Measurements from ENCODE around the gene ARHGEF37.
"Not testable (repeated sequence)": the region's sequence is repeated elsewhere in the genome, so short reads cannot be mapped to it uniquely, and the experiment has no call there.

Gene ARHGEF37

GRCh38 chr5:149564542-149565140, 16.7 kb upstream of the ARHGEF37 start:
- peak; percentile 79 for DNase-seq (ENCODE audit: low spot score)
- peak; percentile 83 for FAIRE-seq

GRCh38 chr5:149567226-149567625, 14.1 kb upstream of the ARHGEF37 start:
- FAIRE-seq (no peak), DNase-seq (ENCODE audit: low spot score) (no peak)

- DNase-seq (ENCODE audit: low spot score) (no peak), FAIRE-seq (no peak)
Observed at GRCh38 chr5:149572170-149572569, 9.1 kb upstream of the ARHGEF37 start.

GRCh38 chr5:149572576-149573231, 8.6 kb upstream of the ARHGEF37 start:
- no peak for DNase-seq (ENCODE audit: low spot score)
- no peak for FAIRE-seq

GRCh38 chr5:149575131-149575530, 6.2 kb upstream of the ARHGEF37 start:
- DNase-seq (ENCODE audit: low spot score) = no peak
- no peak for FAIRE-seq

GRCh38 chr5:149576021-149576420, 5.3 kb upstream of the ARHGEF37 start:
- FAIRE-seq = no peak
- DNase-seq (ENCODE audit: low spot score) = no peak

GRCh38 chr5:149578896-149579295, 2.4 kb upstream of the ARHGEF37 start:
- FAIRE-seq = no peak
- no peak for DNase-seq (ENCODE audit: low spot score)

- DNase-seq (ENCODE audit: low spot score) (no peak), FAIRE-seq (no peak)
Observed at GRCh38 chr5:149580808-149581191, 498 bp upstream of the ARHGEF37 start.

GRCh38 chr5:149581931-149582768, 852 bp downstream of the ARHGEF37 start:
- DNase-seq (ENCODE audit: low spot score) (no peak), FAIRE-seq (no peak)

- FAIRE-seq = no peak
- no peak for DNase-seq (ENCODE audit: low spot score)
Observed at GRCh38 chr5:149583394-149583793, 2.1 kb downstream of the ARHGEF37 start.

GRCh38 chr5:149584121-149584520, 2.8 kb downstream of the ARHGEF37 start:
- DNase-seq (ENCODE audit: low spot score) (no peak), FAIRE-seq (no peak)

- no peak for FAIRE-seq
- DNase-seq (ENCODE audit: low spot score) = no peak
Observed at GRCh38 chr5:149585910-149586309, 4.6 kb downstream of the ARHGEF37 start.

GRCh38 chr5:149586708-149587318, 5.5 kb downstream of the ARHGEF37 start:
- DNase-seq (ENCODE audit: low spot score) (no peak), FAIRE-seq (no peak)

GRCh38 chr5:149588936-149589335, 7.6 kb downstream of the ARHGEF37 start:
- FAIRE-seq = no peak

GRCh38 chr5:149593370-149593769, 12.1 kb downstream of the ARHGEF37 start:
- no peak for FAIRE-seq
- no peak for DNase-seq (ENCODE audit: low spot score)

More at GRCh38 chr5:149588936-149589335, 7.6 kb downstream of the ARHGEF37 start:
- no peak for DNase-seq (ENCODE audit: low spot score)

GRCh38 chr5:149594206-149594895, 13.1 kb downstream of the ARHGEF37 start:
- no peak for DNase-seq (ENCODE audit: low spot score)
- no peak for FAIRE-seq

GRCh38 chr5:149595105-149595504, 13.8 kb downstream of the ARHGEF37 start:
- DNase-seq (ENCODE audit: low spot score) = peak; percentile 39
- peak; percentile 42 for FAIRE-seq

GRCh38 chr5:149596712-149597111, 15.4 kb downstream of the ARHGEF37 start:
- FAIRE-seq = no peak

GRCh38 chr5:149597618-149598017, 16.3 kb downstream of the ARHGEF37 start:
- no peak for DNase-seq (ENCODE audit: low spot score)
- no peak for FAIRE-seq

More at GRCh38 chr5:149596712-149597111, 15.4 kb downstream of the ARHGEF37 start:
- DNase-seq (ENCODE audit: low spot score) = no peak

GRCh38 chr5:149598234-149598633, 16.9 kb downstream of the ARHGEF37 start:
- DNase-seq (ENCODE audit: low spot score); FAIRE-seq: not testable (repeated sequence)

GRCh38 chr5:149598966-149599365, 17.7 kb downstream of the ARHGEF37 start:
- DNase-seq (ENCODE audit: low spot score) (no peak), FAIRE-seq (no peak)
